Sigmoid colon (tissue), 4 donors: Measurements from ENCODE around the gene FCHSD2.

Experiments
- CTCF ChIP-seq, 4 experiments: fragments of 450-650 bp in 3 of 4; fragments of 200-600 bp in 1 of 4; IDR thresholded peaks; one replicate each; pipeline ENCODE4 v1.5.1; 2016 to 2019; ENCODE audit warnings: antibody characterized with exemption in 4 of 4, mild to moderate bottlenecking in 3 of 4, moderate library complexity in 2 of 4
- EP300 ChIP-seq, 4 donors: sonication (generic); formaldehyde crosslinking; IDR thresholded peaks; one replicate each; pipeline ENCODE4 v1.6.1; 2017; ENCODE audit warnings: antibody characterized with exemption in 4 of 4
- POLR2A ChIP-seq, 2 donors: fragments of 450-650 bp; IDR thresholded peaks; one replicate each; pipeline ENCODE4 v1.6.1; 2016; ENCODE audit warnings: antibody characterized with exemption in 2 of 2, mild to moderate bottlenecking in 2 of 2, moderate library complexity in 2 of 2

DNA sequence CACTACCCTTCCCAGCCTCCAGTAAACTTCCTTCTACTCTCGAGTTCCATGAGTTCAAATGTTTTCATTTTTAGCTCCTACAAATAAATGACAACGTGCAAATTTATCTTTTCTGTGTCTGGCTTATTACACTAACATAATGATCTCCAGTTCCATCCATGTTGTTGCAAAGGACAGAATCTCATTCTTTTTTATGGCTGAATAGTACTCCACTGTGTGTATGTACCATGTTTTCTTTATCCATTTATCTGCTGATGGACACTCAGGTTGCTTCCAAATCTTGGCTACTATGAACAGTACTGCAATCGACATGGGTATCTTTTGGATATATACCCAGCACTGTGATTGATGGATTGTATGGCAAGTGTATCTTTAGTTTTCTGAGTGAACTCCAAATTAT, 34.5 kb downstream of the FCHSD2 start:
- no peak for TF ChIP-seq CTCF (IDR thresholded peaks at IDR 0.05)
- no peak for TF ChIP-seq POLR2A (IDR thresholded peaks at IDR 0.05)
- no peak for TF ChIP-seq EP300 (IDR thresholded peaks at IDR 0.05)
